Measurements from ENCODE around the gene MAP7D2.
"Not testable (repeated sequence)": the region's sequence is repeated elsewhere in the genome, so short reads cannot be mapped to it uniquely, and the experiment has no call there.

MAP7D2 gene

GRCh38 chrX:20116577-20117240, at the start of gene MAP7D2:
MAP7D2 (minus strand) TSS chrX:20116907; CDS start chrX:20116879, 28 bp downstream.
- DNase-seq (ENCODE audit: low read depth, low spot score) = no peak
- H3K27ac ChIP-seq = no peak within 1 kb of the TSS

GRCh38 chrX:20162516-20162915, 45.8 kb upstream of the MAP7D2 start:
- not testable (repeated sequence) for H3K27ac ChIP-seq; DNase-seq (ENCODE audit: low read depth, low spot score)

- DNase-seq (ENCODE audit: low read depth, low spot score) = no peak
- no peak overlapping the region for H3K27ac ChIP-seq
Observed at GRCh38 chrX:20159797-20160385, 43.2 kb upstream of the MAP7D2 start.

- no peak overlapping the region for H3K27ac ChIP-seq
- no peak for DNase-seq (ENCODE audit: low read depth, low spot score)
Observed at GRCh38 chrX:20151689-20152088, 35.0 kb upstream of the MAP7D2 start.

GRCh38 chrX:20149326-20149725, 32.6 kb upstream of the MAP7D2 start:
- H3K27ac ChIP-seq = no peak overlapping the region
- DNase-seq (ENCODE audit: low read depth, low spot score) = no peak

- no peak overlapping the region for H3K27ac ChIP-seq
- DNase-seq (ENCODE audit: low read depth, low spot score) = no peak
Observed at GRCh38 chrX:20147561-20147960, 30.9 kb upstream of the MAP7D2 start.

- H3K27ac ChIP-seq = peak overlapping the region; percentile 46
- DNase-seq (ENCODE audit: low read depth, low spot score) = no peak
Observed at GRCh38 chrX:20144491-20144890, 27.8 kb upstream of the MAP7D2 start.

- no peak for DNase-seq (ENCODE audit: low read depth, low spot score)
- no peak overlapping the region for H3K27ac ChIP-seq
Observed at GRCh38 chrX:20143561-20143960, 26.9 kb upstream of the MAP7D2 start.

GRCh38 chrX:20143111-20143510, 26.4 kb upstream of the MAP7D2 start:
- no peak for DNase-seq (ENCODE audit: low read depth, low spot score)
- H3K27ac ChIP-seq = no peak overlapping the region

- peak; percentile 87 for DNase-seq (ENCODE audit: low read depth, low spot score)
- H3K27ac ChIP-seq = peak within 1 kb of the TSS; percentile 57
Observed at GRCh38 chrX:20141281-20142220, 24.8 kb upstream of the MAP7D2 start, which contains the start of gene EIF1AX. EIF1AX (minus strand) TSS chrX:20141838; CDS start chrX:20141640, 198 bp downstream.

- DNase-seq (ENCODE audit: low read depth, low spot score) = no peak
- peak overlapping the region; percentile 57 for H3K27ac ChIP-seq
Observed at GRCh38 chrX:20140420-20140819, 23.7 kb upstream of the MAP7D2 start.

GRCh38 chrX:20139966-20140365, 23.3 kb upstream of the MAP7D2 start:
- no peak for DNase-seq (ENCODE audit: low read depth, low spot score)
- peak overlapping the region; percentile 57 for H3K27ac ChIP-seq

GRCh38 chrX:20135944-20136343, 19.2 kb upstream of the MAP7D2 start:
- DNase-seq (ENCODE audit: low read depth, low spot score) = no peak
- H3K27ac ChIP-seq = no peak overlapping the region

- peak overlapping the region; percentile 63 for H3K27ac ChIP-seq
- DNase-seq (ENCODE audit: low read depth, low spot score) = no peak
Observed at GRCh38 chrX:20132666-20133065, 16.0 kb upstream of the MAP7D2 start.

- H3K27ac ChIP-seq = peak overlapping the region; percentile 63
- no peak for DNase-seq (ENCODE audit: low read depth, low spot score)
Observed at GRCh38 chrX:20130357-20130756, 13.7 kb upstream of the MAP7D2 start.

GRCh38 chrX:20129547-20129946, 12.8 kb upstream of the MAP7D2 start:
- peak overlapping the region; percentile 63 for H3K27ac ChIP-seq
- DNase-seq (ENCODE audit: low read depth, low spot score) = no peak

- no peak for DNase-seq (ENCODE audit: low read depth, low spot score)
- H3K27ac ChIP-seq = peak overlapping the region; percentile 63
Observed at GRCh38 chrX:20128670-20129069, 12.0 kb upstream of the MAP7D2 start.

GRCh38 chrX:20127440-20127839, 10.7 kb upstream of the MAP7D2 start:
- H3K27ac ChIP-seq; DNase-seq (ENCODE audit: low read depth, low spot score): not testable (repeated sequence)

GRCh38 chrX:20126833-20127232, 10.1 kb upstream of the MAP7D2 start:
- not testable (repeated sequence) for DNase-seq (ENCODE audit: low read depth, low spot score)

GRCh38 chrX:20124964-20125363, 8.3 kb upstream of the MAP7D2 start:
- H3K27ac ChIP-seq = no peak overlapping the region
- DNase-seq (ENCODE audit: low read depth, low spot score) = no peak

More at GRCh38 chrX:20126833-20127232, 10.1 kb upstream of the MAP7D2 start:
- not testable (repeated sequence) for H3K27ac ChIP-seq
